ENCODE measurements around the gene CITED2.

GRCh38 chr6:139369568-139370282 lies 4.7 kb downstream of the CITED2 start:
- TF ChIP-seq, protein P1, sequence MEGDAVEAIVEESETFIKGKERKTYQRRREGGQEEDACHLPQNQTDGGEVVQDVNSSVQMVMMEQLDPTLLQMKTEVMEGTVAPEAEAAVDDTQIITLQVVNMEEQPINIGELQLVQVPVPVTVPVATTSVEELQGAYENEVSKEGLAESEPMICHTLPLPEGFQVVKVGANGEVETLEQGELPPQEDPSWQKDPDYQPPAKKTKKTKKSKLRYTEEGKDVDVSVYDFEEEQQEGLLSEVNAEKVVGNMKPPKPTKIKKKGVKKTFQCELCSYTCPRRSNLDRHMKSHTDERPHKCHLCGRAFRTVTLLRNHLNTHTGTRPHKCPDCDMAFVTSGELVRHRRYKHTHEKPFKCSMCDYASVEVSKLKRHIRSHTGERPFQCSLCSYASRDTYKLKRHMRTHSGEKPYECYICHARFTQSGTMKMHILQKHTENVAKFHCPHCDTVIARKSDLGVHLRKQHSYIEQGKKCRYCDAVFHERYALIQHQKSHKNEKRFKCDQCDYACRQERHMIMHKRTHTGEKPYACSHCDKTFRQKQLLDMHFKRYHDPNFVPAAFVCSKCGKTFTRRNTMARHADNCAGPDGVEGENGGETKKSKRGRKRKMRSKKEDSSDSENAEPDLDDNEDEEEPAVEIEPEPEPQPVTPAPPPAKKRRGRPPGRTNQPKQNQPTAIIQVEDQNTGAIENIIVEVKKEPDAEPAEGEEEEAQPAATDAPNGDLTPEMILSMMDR (IDR thresholded peaks at IDR 0.05), result peak in 5 of 7 experiments; percentile 46 to 78 (median 65)
- no peak for TF ChIP-seq POLR2AphosphoS5 (IDR thresholded peaks at IDR 0.05)
- TF ChIP-seq POLR2A (IDR thresholded peaks at IDR 0.05), result no peak
